Bronchial epithelial cell (primary cell): ENCODE data around the gene RPTOR. TPM values are rescaled to one million over a fixed set of nuclear protein-coding genes. Genes with fewer than 3 reads are reported as not detected.

ENCODE experiments used
- DNase-seq: peaks from one replicate; pipeline ENCODE4 v3.0.0-alpha.2; 2010; ENCODE audit warnings: low read depth
- FAIRE-seq: peaks from 2 replicates; lab custom pipeline; 2011; peaks lifted over from hg19 to GRCh38; lab: Jason Lieb, UNC
- H3K27me3 ChIP-seq: 2 replicates; pipeline ENCODE4 v1.5.1; 2011; ENCODE audit warnings: low read length; ENCODE audit not compliant: control insufficient read depth, insufficient read depth
- H3K36me3 ChIP-seq: 2 replicates; pipeline ENCODE4 v1.5.1; 2011; ENCODE audit warnings: low read length; ENCODE audit not compliant: control insufficient read depth, insufficient read depth
- H3K4me3 ChIP-seq: 2 replicates; pipeline ENCODE4 v1.5.1; 2011; ENCODE audit warnings: mild to moderate bottlenecking, low read depth, low read length, control low read depth
- CTCF ChIP-seq: IDR thresholded peaks from 2 replicates; pipeline ENCODE4 v1.5.1; 2011; ENCODE audit warnings: mild to moderate bottlenecking, moderate library complexity, low read length, control low read depth, inconsistent platforms; ENCODE audit not compliant: insufficient read depth, severe bottlenecking
- total RNA-seq: library from RNA; depleted of rRNA; stranded (reverse); fragments of >200 nt; gene quantifications from 2 replicates; pipeline ENCODE4 v1.2.1, GENCODE V29; 2014

Gene RPTOR
- total RNA-seq, 1 donor from 2014 or later = 14.0 TPM

DNA sequence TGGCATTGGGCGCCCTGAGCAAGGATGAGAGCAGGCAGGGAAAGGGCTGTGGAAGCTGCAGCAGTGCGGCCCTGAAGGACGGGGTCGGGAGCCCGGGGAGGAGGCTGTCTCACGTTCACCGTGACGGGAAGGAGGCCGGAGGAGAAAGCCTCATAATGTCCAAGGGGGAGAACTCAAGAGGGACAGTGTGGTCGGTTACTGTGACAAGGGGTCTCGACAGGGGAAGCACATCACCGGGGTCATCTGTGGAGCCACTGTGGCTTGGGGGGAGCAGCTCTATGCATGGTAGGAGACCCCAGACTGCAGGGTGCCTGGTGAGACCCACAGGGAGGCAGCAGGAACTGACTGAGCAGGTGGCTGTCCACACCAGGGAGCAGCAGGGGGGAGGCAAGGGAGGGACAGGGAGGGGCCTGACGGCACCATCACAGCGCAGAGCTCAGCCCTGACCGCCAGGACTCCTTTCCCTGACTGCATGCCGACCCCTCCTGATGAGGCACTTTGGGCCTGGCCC lies 292.4 kb downstream of the RPTOR start:
- H3K27me3 ChIP-seq = no peaks in the 10 kb centered on the region
- DNase-seq (no peak), FAIRE-seq (no peak)
- no peak overlapping the region for H3K4me3 ChIP-seq
- no peak for TF ChIP-seq CTCF
- H3K36me3 ChIP-seq = peaks cover 2% of the 10 kb centered on the region

DNA sequence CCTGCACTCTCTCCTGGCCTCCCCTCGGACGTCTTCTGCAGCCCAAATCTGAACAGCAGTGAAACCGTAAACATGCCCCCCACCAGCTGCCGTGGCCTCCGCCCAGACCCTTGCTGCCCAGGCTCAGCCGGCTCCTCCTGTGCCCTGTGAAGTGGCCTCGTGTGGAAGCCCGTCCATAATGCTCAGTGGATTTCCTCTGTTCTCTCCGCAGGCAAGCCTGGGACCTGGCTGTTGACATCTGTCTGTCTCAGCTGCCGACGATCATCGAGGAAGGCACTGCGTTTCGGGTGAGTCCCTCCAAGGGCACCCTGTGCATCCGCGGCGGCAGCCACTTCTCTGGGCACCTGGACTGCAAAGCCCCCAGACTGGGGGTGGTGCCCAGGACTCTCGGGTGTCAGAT lies 293.1 kb downstream of the RPTOR start:
- peaks cover 2% of the 10 kb centered on the region for H3K36me3 ChIP-seq
- no peak overlapping the region for H3K4me3 ChIP-seq
- no peaks in the 10 kb centered on the region for H3K27me3 ChIP-seq
- no peak for DNase-seq
- FAIRE-seq = no peak
- no peak for TF ChIP-seq CTCF

- DNase-seq (no peak), FAIRE-seq (no peak)
- no peak for TF ChIP-seq CTCF
- no peaks in the 10 kb centered on the region for H3K27me3 ChIP-seq
- H3K36me3 ChIP-seq = peaks cover 2% of the 10 kb centered on the region
- no peak overlapping the region for H3K4me3 ChIP-seq
Measured at GRCh38 chr17:80838311-80839025, 293.8 kb downstream of the RPTOR start.

DNA sequence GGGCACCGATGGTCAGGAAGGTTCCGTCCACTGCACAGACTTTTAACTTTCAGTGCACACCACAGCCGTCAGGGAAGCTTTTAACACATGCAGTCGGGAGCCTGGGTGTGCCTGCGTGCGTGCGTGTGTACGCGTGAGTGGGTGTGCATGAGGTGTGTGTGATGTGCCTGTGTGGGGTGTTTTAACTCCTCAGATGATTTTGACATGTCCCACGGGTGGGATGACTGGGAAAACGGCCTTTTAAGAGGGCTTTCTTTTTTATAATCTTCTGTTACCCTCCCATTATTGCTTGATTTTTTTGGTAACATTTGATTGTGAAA lies 294.3 kb downstream of the RPTOR start:
- Histone ChIP-seq H3K4me3 (no peak overlapping the region), H3K36me3 (peaks cover 2% of the 10 kb centered on the region), H3K27me3 (no peaks in the 10 kb centered on the region)
- TF ChIP-seq CTCF = no peak
- FAIRE-seq (no peak), DNase-seq (no peak)

DNA sequence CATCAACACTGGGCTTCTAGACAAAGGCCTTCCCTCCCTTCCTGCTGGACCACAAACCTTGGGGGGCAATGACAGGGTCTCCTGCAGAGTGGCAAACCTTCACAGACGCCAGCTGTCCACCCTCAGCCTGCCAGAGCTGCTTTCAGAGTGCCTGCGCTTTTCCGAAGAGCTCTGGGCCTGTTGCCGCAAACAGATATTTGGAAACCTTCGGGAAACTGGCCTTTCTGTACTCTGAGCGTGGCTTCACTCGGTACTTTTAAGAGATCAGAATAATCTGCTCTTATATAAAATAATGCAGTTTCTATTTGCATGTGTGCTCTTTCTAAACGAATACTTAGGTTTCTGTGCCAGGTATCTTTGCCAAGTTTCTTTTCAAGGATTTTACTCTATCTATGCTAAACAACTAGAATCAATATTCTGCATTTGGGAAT lies 294.9 kb downstream of the RPTOR start:
- FAIRE-seq = no peak
- no peak for DNase-seq

More for the DNA sequence above, 294.9 kb downstream of the RPTOR start:
- Histone ChIP-seq H3K4me3 (no peak overlapping the region), H3K27me3 (no peaks in the 10 kb centered on the region), H3K36me3 (peaks cover 2% of the 10 kb centered on the region)
- no peak for TF ChIP-seq CTCF
